Calu3 (cell line): ENCODE measurements around the gene ZBED5. TPM values are rescaled to one million over a fixed set of nuclear protein-coding genes. Genes with fewer than 3 reads are reported as not detected.

Experiments used
- BruUV-seq: library from RNA; stranded (reverse); fragments of 400-500 nt; replicated peaks from 2 replicates; lab custom pipeline; 2021; lab: Mats Ljungman, UMichigan
- CTCF ChIA-PET: fragments of 300-600 bp; sonication (Branson Sonifier 250); formaldehyde crosslinking; loops from one replicate; lab custom pipeline; 2022; ENCODE audit warnings: antibody characterized with exemption; lab: Charles Lee
- DNase-seq: peaks from one replicate; pipeline ENCODE4 v3.0.0; 2022
- H3K27ac Mint-ChIP-seq: one replicate; pipeline ENCODE4 v1.8.0; 2022; ENCODE audit warnings: mixed read lengths; ENCODE audit not compliant: unreplicated experiment
- H3K27me3 Mint-ChIP-seq: one replicate; pipeline ENCODE4 v1.8.0; 2022; ENCODE audit warnings: mixed read lengths; ENCODE audit not compliant: unreplicated experiment
- H3K36me3 Mint-ChIP-seq: one replicate; pipeline ENCODE4 v1.8.0; 2022; ENCODE audit warnings: mild to moderate bottlenecking, moderate library complexity, mixed read lengths; ENCODE audit not compliant: insufficient read depth, unreplicated experiment
- H3K4me1 Mint-ChIP-seq: one replicate; pipeline ENCODE4 v1.8.0; 2022; ENCODE audit warnings: mild to moderate bottlenecking, low read depth, mixed read lengths; ENCODE audit not compliant: unreplicated experiment
- H3K4me3 Mint-ChIP-seq: one replicate; pipeline ENCODE4 v1.8.0; 2022; ENCODE audit warnings: mild to moderate bottlenecking, low read depth, moderate library complexity, mixed read lengths; ENCODE audit not compliant: unreplicated experiment
- H3K9me3 Mint-ChIP-seq: one replicate; pipeline ENCODE4 v1.8.0; 2022; ENCODE audit warnings: low read depth, mixed read lengths; ENCODE audit not compliant: unreplicated experiment
- intact Hi-C: fragments of 100-400 bp; cut with micrococcal nuclease; formaldehyde crosslinking; loops from one replicate; pipeline ENCODE4 v1.10.0; 2022; ENCODE audit not compliant: unreplicated experiment
- total RNA-seq: library from RNA; stranded (reverse); gene quantifications from 2 replicates; pipeline ENCODE4 v1.2.3, GENCODE V29; 2022
- TF ChIP-seq, protein P1 (sequence below): fragments of 200-600 bp; IDR thresholded peaks from one replicate; pipeline ENCODE4 v1.8.0; 2022; ENCODE audit warnings: antibody characterized with exemption; ENCODE audit not compliant: unreplicated experiment

The ZBED5 gene
- total RNA-seq, 1 experiment from 2014 or later: 51.4 TPM

DNA sequence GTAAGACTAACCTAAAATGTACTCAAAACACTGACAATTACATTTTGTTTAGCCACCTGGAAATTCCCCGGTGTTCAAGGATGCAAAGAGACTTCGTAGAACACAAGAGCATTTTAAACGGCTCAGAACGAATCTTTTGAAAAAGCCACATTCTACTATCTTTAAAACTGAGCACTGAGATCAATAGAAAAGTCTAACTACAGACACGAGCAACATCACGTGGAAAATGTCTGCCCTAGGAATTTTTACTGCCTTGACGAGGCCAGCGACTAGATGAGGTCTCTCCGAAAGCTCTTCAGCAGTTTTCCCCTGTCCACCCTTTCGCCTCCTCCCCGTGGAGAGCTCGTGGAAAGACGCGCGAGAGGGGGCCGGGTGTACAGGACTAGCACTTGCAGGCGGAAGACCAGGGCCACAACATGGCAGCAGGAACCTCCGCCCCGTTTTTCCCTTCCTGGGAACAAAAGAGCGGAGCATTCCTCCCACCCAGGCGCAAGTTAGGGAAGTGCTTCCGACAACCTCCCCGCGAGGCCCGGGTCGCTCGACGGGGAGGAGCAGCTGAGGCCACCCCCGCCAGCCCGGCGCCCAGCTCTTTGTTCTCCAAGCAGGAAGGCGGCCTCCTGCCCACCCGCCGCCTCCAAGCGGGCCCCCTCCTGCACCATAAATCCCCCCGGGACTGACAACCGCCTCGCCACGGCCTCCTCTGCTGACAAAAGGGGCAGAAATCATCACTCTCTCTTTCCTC is 50.2 kb downstream of the ZBED5 start:
- intact Hi-C loops: loop anchor here (5.0 to 10.0 kb wide), 3 partner anchors 50 to 125 kb away; partner anchors contain the start of gene ZBED5
- H3K27me3 Mint-ChIP-seq: no peaks in the 10 kb centered on the region
- H3K4me3 Mint-ChIP-seq: peak overlapping the region; percentile 95
- H3K9me3 Mint-ChIP-seq: no peaks in the 10 kb centered on the region
- CTCF ChIA-PET: interaction anchor here (0.7 to 2.9 kb wide), 4 partner anchors 124 to 203 kb away, joined by 3 to 13 read pairs (median 6); no protein-coding TSS in a partner anchor
- peaks cover 69% of the 10 kb centered on the region for H3K36me3 Mint-ChIP-seq
- TF ChIP-seq, protein P1, sequence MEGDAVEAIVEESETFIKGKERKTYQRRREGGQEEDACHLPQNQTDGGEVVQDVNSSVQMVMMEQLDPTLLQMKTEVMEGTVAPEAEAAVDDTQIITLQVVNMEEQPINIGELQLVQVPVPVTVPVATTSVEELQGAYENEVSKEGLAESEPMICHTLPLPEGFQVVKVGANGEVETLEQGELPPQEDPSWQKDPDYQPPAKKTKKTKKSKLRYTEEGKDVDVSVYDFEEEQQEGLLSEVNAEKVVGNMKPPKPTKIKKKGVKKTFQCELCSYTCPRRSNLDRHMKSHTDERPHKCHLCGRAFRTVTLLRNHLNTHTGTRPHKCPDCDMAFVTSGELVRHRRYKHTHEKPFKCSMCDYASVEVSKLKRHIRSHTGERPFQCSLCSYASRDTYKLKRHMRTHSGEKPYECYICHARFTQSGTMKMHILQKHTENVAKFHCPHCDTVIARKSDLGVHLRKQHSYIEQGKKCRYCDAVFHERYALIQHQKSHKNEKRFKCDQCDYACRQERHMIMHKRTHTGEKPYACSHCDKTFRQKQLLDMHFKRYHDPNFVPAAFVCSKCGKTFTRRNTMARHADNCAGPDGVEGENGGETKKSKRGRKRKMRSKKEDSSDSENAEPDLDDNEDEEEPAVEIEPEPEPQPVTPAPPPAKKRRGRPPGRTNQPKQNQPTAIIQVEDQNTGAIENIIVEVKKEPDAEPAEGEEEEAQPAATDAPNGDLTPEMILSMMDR: no peak
- DNase-seq: peak; percentile 49
- BruUV-seq: no TSS peak
- H3K4me1 Mint-ChIP-seq: peaks cover 7% of the 10 kb centered on the region
- H3K27ac Mint-ChIP-seq: peak overlapping the region; percentile 96

DNA sequence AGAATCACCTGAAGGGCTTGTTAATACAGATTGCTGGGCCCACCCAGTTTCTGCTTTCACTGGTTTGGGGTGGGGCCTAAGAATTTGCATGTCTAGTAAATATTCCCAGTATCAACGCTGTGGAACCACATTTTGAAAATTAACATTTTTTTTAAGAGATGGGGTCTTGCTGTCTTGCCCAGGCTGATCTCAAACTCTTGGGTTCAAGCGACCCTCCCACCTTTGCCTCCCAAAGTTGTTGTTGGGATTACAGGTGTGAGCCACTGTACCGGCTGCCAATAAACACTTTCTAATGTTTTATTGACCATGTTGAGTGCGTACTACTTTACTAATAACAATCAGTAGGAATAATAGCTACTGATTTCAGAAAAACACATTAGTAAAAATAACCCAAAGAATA is 51.6 kb downstream of the ZBED5 start:
- peak overlapping the region; percentile 96 for H3K27ac Mint-ChIP-seq
- TF ChIP-seq, protein P1: no peak
- peak overlapping the region; percentile 95 for H3K4me3 Mint-ChIP-seq
- no TSS peak for BruUV-seq
- intact Hi-C loops: loop anchor here (5.0 to 10.0 kb wide), 3 partner anchors 51 to 126 kb away; partner anchors contain the start of gene ZBED5
- CTCF ChIA-PET: no interaction called here
- H3K9me3 Mint-ChIP-seq: no peaks in the 10 kb centered on the region
- H3K27me3 Mint-ChIP-seq: no peaks in the 10 kb centered on the region
- peaks cover 84% of the 10 kb centered on the region for H3K36me3 Mint-ChIP-seq
- no peak for DNase-seq
- peaks cover 7% of the 10 kb centered on the region for H3K4me1 Mint-ChIP-seq

DNA sequence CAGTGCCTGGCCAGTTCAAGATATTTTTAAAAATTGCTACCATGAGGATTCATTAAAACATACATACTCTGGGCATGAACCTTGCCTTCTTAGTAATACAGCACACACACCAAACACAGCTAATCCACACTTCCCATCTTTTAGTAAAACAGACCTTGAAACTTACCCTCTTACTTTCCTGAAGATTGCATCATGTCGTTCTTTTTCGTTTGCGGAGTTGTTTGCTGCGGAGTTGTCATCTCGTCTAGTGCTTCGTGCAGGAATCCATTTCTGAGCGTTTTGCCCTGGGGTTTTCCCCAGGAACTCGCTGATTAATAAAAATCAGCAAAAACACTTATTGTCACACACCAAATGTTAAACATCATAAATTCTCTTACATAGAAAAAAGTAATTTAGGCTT is 52.1 kb downstream of the ZBED5 start:
- CTCF ChIA-PET: interaction anchor here (0.6 kb wide), 1 partner anchor 67 kb away, joined by 3 read pairs; no protein-coding TSS in a partner anchor
- BruUV-seq: no TSS peak
- TF ChIP-seq, protein P1: no peak
- peaks cover 7% of the 10 kb centered on the region for H3K4me1 Mint-ChIP-seq
- intact Hi-C loops: loop anchor here (5.0 to 10.0 kb wide), 3 partner anchors 52 to 127 kb away; partner anchors contain the start of gene ZBED5
- peaks cover 89% of the 10 kb centered on the region for H3K36me3 Mint-ChIP-seq
- DNase-seq: no peak
- H3K4me3 Mint-ChIP-seq: no peak overlapping the region
- H3K27ac Mint-ChIP-seq: no peak overlapping the region
- H3K27me3 Mint-ChIP-seq: no peaks in the 10 kb centered on the region
- H3K9me3 Mint-ChIP-seq: no peaks in the 10 kb centered on the region

DNA sequence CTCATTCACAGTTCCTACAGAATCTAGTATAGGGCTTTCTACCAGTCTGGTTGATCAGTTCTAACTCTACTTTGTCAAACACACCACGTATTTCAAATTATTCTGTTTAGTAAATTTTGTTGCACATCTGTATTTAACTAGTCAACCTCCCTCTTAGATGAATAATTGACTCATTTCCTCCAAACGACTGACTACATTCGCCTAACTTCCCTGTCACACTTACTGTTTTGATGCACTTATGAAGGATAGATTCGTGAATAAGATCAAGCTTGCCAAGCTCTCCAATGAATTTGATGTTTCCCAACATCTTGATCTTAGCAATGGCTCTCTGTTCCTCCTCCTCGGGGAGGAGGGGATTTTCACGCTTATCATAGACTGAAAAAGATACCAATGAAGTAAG is 54.2 kb downstream of the ZBED5 start:
- DNase-seq: no peak
- Mint-ChIP-seq H3K27ac (peak overlapping the region; percentile 20), H3K4me3 (no peak overlapping the region), H3K4me1 (no peaks in the 10 kb centered on the region), H3K27me3 (no peaks in the 10 kb centered on the region), H3K36me3 (peaks cover 98% of the 10 kb centered on the region), H3K9me3 (no peaks in the 10 kb centered on the region)
- TF ChIP-seq, protein P1: no peak
- BruUV-seq: no TSS peak
- intact Hi-C loops: loop anchor here (10.0 kb wide), 1 partner anchor 101 kb away; no protein-coding TSS in a partner anchor
- CTCF ChIA-PET: no interaction called here

Other genes starting within 250 kb of the ZBED5 start
- gene IRAG1, start 164.3 kb downstream of the ZBED5 start, total RNA-seq: not detected in 2 replicates
- gene CTR9, start 106.8 kb downstream of the ZBED5 start, total RNA-seq: 31.4 and 34.0 TPM in 2 replicates
- gene EIF4G2, start 49.1 kb downstream of the ZBED5 start, total RNA-seq: 690 and 772 TPM in 2 replicates